Stimulated activated CD4-positive, alpha-beta T cell treated with anti-CD3 and anti-CD28 coated beads, Interleukin-15, amount 100 ng/mL, for 24 hours (primary cell): ENCODE measurements around the gene KLF11.

Source experiments
- DNase-seq: peaks from one replicate; pipeline ENCODE4 v3.0.0-alpha.2; 2020

KLF11 gene

DNA sequence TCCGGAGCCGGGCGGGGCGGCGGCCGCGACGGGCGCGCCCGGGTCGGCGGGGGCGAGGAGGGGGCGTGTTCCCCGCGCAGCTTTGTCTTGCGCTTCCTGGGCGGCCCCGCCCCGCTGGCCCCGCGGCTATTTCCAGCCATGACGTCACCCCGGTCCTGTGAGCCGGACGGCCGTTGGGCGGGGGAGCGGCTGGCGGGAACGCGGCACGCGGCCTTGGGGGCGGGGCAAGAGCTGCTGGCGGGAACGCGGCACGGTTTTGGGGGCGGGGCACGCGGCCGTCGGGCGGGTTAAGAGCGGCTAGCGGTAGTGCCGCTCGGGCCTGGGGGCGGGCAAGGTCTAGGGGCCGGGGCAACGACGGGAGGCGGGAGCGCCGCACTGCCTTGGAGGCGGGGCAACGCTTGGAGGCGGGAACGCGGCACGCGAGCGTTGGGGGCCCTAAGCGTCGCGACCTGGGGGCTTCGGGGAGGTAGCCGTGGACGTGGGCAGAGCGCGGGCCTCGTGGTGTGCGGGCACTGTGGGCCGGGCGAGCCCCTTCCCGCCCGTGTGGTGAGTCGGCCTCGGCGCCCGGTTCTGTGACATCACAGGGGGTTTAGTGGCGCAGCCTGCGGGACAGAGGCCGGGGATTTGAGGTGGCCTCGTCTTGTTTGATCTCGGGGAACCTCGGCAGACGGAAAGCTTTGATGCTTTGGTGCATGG, 704 bp downstream of the KLF11 start:
- peak; percentile 98 for DNase-seq

DNA sequence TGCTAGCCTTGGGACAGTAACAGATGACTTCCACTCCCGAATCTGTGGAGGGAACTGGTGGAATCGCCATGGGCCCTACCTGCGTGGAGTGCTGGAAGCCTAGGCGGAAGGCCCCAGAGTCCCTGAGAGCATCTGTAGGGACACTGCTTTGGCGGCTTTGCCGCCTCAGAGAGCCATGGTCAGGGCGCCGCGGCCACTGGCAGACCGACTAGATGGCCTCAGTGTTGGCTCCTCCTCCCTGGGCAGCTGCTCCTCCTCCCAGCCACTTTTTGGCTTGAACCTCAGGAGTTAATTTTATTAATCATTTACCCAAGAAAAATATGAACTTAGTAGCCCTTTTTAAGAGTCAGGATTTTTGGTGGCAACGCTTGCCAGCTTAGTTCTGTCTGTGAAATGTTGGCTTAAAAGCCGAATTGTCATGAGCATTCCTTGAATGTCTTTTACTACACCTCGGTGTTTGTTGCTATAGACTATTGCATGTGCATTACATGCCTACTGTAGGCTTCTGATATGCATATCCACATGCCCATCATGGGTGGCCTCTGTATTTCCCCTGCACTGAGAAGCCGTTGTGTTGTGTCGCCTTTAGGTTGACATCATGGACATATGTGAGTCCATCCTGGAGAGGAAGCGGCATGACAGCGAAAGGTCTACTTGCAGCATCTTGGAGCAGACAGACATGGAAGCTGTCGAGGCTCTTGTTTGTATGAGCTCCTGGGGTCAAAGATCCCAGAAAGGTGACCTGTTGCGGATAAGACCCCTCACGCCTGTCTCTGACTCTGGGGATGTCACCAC, 2.4 kb downstream of the KLF11 start:
- DNase-seq, result no peak

DNA sequence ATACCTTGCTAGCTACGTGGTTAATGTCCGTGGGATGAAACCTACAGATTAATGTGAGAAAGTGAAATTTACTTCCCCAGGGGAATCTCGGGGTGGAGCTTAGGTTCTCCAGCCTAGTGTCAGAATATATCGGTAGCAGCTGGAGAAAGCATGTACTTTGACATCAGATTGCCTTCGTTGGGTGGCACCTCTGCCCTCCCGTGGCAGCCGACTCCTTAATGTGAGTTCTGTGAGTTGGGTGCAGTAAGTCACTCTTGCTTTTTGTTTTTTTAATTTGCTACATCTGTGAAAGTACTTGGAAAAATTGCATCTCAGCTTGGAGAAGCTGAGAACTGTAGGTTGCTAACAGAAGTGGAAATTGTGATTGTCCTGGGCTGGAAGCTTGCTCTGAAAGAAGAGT, 3.6 kb downstream of the KLF11 start:
- DNase-seq, result no peak

DNA sequence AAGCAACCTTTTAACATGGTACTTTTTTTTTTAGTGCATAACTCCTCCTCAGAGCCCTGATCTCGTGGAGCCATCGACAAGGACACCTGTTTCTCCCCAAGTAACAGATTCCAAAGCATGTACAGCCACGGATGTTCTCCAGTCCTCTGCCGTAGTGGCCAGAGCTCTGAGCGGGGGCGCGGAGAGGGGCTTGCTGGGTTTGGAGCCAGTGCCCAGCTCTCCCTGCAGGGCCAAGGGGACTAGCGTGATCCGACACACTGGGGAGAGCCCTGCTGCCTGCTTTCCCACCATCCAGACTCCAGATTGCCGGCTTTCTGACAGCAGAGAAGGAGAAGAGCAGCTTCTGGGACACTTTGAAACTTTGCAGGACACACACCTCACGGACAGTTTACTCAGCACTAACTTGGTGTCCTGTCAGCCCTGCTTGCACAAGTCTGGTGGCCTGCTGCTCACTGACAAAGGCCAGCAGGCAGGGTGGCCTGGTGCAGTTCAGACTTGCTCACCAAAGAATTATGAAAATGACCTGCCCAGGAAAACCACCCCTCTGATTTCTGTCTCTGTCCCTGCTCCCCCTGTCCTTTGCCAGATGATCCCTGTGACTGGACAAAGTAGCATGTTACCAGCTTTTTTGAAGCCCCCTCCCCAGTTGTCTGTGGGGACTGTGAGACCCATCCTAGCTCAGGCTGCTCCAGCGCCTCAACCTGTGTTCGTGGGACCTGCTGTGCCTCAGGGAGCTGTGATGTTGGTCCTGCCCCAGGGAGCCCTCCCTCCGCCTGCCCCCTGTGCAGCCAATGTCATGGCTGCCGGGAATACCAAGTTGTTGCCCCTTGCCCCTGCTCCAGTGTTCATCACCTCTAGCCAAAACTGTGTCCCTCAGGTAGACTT, 4.5 kb downstream of the KLF11 start:
- no peak for DNase-seq

DNA sequence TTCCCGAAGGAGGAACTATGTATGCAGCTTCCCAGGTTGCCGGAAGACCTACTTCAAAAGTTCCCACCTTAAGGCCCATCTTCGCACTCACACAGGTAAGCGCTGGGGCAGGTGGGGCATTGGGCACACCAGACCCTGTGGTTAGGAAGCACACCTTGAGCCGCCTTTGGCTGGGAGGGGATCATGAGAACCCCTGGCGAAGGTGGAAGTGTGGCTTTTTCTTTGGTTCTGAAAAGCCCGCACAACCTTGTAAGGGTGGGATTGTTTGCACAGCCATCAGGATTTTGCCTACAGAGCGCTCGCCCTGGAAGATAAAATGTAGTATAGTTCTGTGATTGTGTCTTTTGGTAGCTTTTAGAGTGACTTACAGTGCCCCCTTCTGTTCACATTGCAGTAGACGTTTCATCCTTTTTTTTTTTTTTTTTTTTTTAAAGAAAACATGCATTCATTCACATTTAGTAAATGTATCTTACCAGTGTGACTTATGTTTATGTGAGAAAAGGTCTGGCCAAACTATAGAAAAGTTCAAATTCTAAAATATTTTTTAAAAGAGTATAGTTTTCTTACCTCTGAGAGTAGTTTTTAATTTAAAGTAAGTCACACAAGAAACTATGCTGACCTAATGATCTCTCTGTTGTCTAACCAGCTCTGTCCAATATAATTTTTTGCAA, 5.3 kb downstream of the KLF11 start:
- DNase-seq, result no peak

DNA sequence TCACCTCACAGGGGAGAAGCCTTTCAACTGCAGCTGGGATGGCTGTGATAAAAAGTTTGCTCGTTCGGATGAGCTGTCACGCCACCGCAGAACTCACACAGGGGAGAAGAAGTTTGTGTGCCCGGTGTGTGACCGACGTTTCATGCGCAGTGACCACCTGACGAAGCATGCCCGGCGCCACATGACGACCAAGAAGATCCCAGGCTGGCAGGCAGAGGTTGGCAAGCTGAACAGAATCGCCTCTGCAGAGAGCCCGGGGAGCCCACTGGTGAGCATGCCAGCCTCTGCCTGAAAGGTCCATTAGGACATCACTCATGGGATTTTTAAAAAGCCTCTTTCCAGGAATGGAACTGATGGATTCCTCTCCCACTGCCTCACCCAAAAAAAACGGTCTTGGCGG, 8.9 kb downstream of the KLF11 start:
- DNase-seq, result no peak

DNA sequence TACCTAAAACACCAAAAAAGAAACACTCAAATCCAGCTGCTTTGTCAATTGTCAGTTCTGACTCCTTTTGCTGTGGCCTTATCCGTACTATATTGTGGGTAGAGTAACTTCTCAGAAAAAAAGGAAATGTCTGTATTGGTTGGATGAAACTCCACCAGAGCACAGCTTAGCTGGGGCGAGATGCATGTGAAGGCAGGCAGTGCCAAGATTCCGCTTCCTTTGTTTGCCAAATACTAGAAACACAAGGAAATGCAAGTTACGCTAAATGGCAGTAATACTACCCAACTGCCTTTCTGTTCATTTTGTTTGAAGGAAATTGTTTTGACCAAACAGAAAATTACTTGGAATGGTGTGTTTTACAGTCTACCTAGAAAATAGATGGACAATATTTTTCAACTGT, 10.0 kb downstream of the KLF11 start:
- DNase-seq, result no peak

DNA sequence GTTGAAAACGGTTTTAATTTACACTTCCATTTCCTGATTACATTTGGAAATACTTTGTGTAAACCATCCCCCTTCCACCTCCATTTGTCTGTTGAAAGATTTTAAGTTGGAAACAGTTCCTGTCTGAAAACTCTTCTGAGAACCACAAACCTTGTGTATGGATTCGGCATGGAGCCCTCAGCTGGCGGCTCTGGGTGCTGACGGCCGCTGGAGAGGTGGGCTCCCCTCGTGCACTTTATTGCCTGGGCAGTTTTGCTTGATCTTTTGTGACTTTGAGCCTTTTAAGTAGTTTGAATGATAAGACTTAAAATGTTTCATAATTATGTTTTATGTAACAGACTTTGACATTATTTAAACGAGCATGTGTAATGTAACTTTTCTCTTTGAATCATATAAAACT, 11.1 kb downstream of the KLF11 start:
- no peak for DNase-seq

DNA sequence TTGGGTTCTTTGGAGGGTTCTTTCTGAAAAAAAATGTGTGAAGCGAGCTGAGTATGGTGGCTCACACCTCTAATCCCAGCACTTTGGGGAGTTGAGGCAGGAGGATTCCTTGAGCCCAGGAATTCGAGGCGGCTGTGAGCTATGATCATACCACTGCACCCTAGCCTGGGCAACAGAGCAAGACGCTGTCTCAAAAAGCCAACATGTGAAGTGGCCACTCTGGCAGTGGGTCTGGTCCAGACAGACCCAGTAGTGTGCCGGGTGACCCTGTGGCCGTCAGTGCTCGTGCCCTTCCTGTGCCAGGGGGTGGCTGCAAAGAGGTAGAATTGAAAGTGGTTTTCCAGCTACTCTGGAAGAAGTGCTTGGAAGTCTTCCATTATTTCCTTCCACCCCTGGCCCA, 11.6 kb downstream of the KLF11 start:
- DNase-seq, result no peak

DNA sequence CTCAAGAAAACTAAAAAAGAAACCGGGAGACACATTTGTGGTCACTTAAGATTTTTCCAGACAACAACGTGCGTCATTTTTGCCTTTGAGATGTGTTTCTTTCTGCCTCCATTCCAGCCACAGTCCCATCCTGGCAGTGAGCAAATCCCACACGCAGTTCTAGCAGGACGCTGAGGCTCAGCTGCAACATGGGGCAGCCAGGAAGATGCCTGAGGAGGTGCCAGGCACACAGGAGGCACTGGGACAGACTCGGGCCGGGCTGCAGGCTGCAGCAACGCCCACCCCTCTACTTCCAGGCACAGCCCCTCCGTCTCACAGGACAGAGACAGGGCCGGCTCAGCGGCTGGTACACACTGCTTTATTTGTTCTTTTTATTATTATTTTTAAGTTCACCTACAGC, 13.1 kb downstream of the KLF11 start:
- DNase-seq, result no peak

DNA sequence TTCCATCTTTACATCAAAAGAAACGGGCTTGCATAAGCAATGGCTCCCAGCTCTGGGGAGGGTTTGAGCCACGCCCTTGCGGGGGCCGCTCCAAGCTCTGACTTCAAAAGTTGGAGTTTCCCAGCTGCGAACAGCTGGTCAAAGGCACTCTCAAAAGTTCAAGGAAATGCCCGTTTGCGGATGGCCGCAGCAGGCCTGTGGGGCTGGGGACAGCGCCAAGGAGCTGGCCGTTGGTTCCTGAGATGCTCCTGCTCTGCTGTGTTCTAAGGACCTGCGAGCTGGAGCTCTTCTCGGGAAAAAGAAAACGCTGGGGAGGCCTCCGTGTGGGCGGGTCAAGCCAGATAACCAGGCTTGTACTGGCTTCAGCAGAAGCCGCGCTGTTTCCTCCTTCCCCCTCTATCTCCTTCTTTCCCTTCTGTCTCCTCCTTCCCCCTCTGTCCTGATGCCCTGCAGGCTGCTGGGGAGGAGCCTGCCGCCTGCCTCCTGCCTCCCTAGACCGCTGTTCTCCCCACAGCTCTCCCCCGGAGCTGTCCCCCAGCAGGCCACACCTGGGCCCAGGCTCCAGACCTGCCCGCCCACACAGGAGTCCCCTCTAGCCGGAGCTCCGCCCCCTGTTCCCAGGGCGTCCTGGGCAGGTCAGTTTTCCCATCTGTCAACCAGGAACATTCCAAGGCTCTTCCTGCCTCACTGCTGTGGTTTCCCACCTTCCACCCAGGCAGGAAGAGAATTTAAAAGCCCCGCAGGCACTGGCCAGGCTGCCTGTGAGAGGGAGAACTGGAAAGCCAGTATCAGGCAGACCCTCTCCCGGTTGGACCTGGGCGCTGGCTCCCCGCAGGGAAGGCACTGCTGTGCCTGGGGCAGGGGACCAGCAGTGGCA, 14.1 kb downstream of the KLF11 start:
- DNase-seq, result peak; percentile 50

DNA sequence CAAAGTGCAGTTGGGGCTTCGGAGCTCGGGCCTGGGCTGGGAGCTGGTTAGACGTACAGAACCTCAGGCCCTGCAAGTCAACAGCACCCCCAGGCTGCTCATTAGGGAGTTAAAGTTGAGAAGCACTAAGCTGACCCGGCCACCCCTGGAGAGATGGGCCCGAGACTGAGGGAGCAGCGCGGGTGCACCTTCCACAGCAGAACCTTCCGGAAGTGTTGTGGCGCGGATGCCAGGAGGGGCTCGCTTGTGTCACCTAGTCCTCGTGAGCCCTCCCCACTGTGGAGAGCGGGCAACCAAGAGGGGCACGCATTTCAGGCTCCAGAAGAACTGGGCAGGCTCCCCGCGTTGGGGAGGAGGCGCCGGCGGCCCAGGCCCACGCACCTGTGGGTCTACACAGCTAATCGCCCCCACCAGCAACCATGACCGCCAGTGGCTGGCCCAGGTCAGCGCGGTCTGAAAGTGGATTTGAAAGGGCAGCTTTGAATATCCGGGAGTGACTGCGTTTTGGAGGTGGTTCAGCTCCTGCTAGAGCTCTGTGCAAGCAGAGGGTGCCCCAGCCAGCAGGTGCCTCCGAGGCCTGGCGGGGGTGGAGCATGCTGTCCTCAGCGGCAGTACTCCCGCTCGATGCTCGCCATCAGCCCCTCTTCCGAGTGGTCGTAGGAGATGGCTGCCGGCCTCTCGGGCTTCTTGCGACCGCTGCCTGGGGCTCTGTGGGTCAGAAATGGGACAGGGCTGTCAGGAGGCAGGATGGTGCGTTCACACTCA, 15.1 kb downstream of the KLF11 start:
- no peak for DNase-seq

DNA sequence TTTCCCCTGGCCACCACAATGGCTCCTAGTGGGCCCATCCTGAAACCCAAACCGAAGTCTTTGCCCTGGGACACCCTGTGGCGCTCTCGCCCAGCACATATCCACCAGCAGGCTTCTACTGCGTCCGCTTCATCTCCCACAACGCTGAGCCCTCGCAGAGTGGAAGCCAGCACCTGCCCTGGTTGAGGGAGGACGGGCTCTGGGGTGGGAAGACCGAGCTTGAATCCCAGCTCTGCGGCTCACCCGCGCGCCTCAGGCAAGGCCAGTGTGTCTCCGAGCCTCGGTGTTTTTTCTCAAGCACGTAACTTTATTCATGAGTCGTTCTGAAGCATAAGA, 15.6 kb downstream of the KLF11 start:
- no peak for DNase-seq

DNA sequence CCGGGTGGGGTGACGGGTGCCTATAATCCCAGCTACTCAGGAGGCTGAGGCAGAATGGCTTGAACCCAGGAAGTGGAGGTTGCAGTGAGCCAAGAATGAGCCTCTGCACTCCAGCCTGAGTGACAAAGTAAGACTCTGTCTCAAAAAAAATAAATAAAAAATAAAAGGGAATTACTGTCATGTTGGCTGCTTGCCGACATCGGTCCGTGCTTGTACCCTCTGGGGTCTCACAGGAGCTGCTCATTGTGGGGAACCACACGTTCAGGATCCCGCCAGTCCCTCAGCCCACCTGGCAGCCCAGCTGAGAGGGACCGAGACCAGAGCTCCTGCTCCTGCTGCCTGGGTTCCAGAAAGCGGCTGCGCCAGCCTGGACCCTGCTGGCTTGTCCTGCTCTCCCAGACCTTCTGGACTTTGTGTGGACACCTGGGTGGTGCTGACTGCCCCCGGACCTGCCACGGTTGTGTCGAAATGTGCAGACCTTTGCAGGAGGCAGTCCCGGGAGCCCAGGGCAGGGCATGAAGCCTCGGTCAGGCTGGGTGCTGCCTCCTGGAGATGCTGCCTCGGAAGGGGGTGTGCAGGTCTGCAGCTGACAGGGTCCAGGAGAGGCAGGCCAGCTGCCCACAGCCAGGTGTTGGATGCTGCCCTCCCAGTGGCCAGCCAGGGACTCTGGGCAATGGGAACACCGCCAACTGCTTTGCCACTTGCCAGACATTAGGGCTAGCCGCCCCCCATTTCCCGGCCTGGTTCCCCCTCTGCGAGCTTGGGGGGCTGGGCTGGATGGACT, 16.4 kb downstream of the KLF11 start:
- no peak for DNase-seq

DNA sequence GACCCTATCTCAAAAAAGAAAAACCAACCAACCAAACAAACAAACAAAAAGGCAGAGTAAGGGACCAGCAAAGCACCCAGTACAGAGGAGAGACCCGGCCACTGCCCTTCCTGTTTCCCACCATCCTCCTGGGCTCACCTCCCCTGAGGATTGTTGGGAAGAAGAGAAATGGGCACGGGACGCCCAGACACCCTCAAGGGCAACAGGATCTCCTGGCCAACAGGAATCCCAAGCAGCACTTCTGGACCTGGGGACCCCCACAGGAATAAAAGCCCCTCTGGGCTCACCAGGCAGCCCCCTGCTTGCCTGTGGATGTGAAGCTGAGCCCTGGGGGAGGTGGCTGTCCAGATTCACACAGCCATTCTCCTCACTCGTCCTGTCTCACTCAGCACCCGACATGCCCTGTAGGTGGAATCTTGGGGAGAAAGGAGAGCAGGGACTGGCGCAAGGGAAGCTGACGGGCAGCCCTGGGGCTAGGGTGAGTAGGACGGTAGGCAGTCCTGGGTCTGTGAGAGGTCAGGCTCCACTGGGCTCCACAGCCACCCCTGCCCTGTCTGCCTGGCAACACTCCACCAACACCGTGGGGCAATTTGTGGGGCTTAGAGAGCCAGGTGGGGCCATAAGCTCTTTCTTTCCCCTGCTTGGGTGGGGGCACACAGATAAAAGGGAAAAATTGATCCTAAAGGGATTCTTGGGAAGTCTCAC, 18.0 kb downstream of the KLF11 start:
- DNase-seq, result no peak

DNA sequence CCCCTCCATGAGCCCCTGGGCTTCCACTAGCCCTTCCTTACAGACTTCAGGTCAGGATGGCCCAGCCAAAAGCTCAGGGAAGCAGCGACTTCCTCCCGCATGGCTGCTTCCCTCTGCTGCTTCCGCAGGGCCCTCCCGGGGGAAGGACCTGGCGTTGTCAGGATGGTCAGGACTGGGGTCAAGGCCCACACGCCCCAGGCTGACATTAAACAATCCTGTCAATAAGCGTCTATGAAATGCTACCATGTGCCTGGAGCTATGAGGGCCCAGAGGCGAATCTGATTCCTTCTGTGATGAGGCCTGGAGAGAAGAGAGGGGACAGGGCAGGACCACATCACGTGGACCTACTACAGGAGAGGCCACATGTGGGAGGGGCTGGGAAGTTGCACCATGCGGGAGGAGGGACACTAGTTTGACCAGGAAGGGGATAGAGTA, 19.6 kb downstream of the KLF11 start:
- DNase-seq, result no peak

DNA sequence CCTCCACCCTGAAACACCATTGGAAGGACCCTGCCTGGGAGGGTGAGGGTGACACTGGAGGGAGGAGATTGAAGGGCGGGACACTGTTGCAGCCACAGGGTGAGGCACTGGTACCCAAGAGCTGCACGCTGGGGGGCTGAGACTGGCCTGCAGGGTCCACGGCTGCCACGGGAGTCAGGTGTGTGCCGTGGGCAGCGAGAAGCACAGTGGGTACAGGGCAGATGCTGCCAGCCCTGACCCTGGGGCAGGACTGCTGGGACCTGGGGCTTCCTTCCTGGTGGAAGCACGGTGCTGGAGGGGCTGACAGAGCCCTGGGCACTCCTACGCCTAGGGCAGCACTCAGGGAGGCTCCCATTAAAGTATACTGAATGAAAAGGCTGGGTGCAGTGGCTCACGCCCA, 20.2 kb downstream of the KLF11 start:
- no peak for DNase-seq

DNA sequence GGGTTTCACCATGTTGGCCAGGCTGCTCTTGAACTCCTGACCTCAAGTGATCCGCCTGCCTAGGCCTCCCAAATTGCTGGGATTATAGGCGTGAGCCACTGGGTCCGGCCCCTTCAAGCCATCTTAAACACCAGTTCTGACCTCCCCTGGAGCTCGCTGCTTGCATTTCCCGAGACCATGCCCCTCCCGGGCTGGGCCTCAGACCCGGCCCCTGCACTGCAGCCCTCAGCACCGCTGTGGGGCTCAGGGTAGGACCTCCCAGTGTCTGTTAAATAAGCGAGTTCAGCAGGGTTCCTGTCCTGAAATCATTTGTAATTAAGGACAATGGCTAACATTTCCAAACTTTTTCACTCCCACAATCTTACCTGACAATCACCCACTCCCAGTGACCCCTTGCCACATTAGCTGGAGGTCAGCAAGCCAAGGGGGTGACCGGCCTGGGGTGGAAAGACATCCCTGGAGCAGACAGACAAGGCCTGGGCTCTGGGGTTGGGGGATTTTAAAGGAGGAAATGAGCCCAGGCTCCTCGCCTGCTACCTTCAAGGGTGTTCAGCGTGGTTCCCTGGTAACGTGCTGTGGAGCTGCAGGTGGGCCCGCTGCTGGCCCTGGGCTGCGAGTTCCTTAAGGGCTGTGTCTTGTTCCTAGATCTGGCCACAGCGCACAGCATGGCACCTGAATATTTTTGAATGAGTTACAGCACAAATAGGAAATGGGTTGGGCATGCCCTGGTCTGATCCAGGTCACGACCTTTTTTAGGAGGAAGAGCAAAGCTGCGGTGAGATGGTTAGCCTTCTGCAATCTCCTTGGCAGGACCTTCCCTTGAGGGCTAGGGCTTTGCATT, 21.8 kb downstream of the KLF11 start:
- DNase-seq, result no peak

DNA sequence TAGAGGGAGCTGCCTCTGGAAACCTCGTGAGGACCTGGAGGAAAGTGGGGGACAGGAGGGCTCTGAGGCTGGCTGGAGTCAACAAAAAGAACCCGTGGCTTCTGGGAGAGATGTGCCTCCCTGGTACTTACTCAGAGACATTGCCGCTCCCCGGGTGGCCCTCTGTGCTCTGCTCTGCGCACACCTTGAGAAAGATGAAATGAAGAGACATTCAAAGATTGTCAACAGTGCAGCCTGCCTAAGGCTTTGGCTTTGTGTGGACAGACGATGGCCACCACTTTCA, 22.4 kb downstream of the KLF11 start:
- no peak for DNase-seq
